K562 (cell line): ENCODE results near the gene RXRA. TPM values are rescaled to one million over a fixed set of nuclear protein-coding genes. Genes with fewer than 3 reads are reported as not detected.

Experiments
- ATAC-seq: fragments of 200-7000 bp; cut with Tn5 transposase; 3 replicates; pipeline ENCODE4 v1.9.1; 2020; ENCODE audit warnings: moderate library complexity
- BruUV-seq: library from RNA; stranded (reverse); fragments of 400-500 nt; replicated peaks from 2 replicates; lab custom pipeline; 2021; lab: Mats Ljungman, UMichigan
- CTCF ChIA-PET: fragments of 300-600 bp; formaldehyde crosslinking; extraction: SDS; loops from one replicate; lab custom pipeline; 2021; ENCODE audit warnings: low intra/inter-chr PET ratio; lab: Yijun Ruan, JAX
- POLR2A ChIA-PET: fragments of 300-600, 350-650 bp; sonication (Branson Sonifier 250); formaldehyde crosslinking; extraction: SDS; loops from one replicate; lab custom pipeline; 2021; ENCODE audit warnings: antibody characterized with exemption, inconsistent platforms; lab: Yijun Ruan, JAX
- DNase-seq, 4 experiments: peaks; one replicate each; pipeline versions ENCODE4 v3.0.0 to v3.0.0-alpha.2; 2011 to 2018; ENCODE audit warnings: low spot score in 3 of 4, mixed read lengths in 3 of 4; ENCODE audit errors: extremely low read depth in 1 of 4
- FAIRE-seq: peaks from 2 replicates; lab custom pipeline; 2011; peaks lifted over from hg19 to GRCh38; lab: Jason Lieb, UNC
- H2AFZ ChIP-seq: 2 replicates; pipeline ENCODE4 v1.6.0; 2011; ENCODE audit warnings: low read depth, low read length, control low read depth, inconsistent platforms
- H3K27ac ChIP-seq: fragments of 200-600 bp; 3 replicates; pipeline ENCODE4 v1.8.0; 2011; ENCODE audit warnings: low read depth, mild to moderate bottlenecking, control low read depth, inconsistent platforms, low read length, moderate library complexity, mixed read lengths; ENCODE audit errors: extremely low read depth
- H3K27me3 ChIP-seq, 2 experiments: fragments of 300-600 bp in 1 of 2; 2 replicates in 1 of 2; 3 replicates in 1 of 2; pipeline versions ENCODE4 v1.6.0 to v1.8.0; 2011; ENCODE audit warnings: inconsistent platforms in 2 of 2, low read length in 2 of 2, mild to moderate bottlenecking in 1 of 2, mixed read lengths in 1 of 2, moderate library complexity in 1 of 2; ENCODE audit not compliant: control insufficient read depth in 2 of 2, insufficient read depth in 2 of 2
- H3K36me3 ChIP-seq: fragments of 300-600 bp; 3 replicates; pipeline ENCODE4 v1.8.0; 2011; ENCODE audit warnings: mild to moderate bottlenecking, low read length, inconsistent platforms; ENCODE audit not compliant: control insufficient read depth, insufficient read depth
- H3K4me1 ChIP-seq, 2 experiments: fragments of 200-600 bp in 1 of 2; replicated peaks in 1 of 2; 2 replicates in 1 of 2; 3 replicates in 1 of 2; pipeline versions ENCODE4 v1.5.1 to v1.8.0; 2011; ENCODE audit warnings: inconsistent platforms in 2 of 2, low read length in 2 of 2, mild to moderate bottlenecking in 1 of 2, mixed read lengths in 1 of 2, moderate library complexity in 1 of 2; ENCODE audit not compliant: control insufficient read depth in 2 of 2, insufficient read depth in 2 of 2
- H3K4me2 ChIP-seq: 2 replicates; pipeline ENCODE4 v1.6.1; 2011; ENCODE audit warnings: low read length, control low read depth, inconsistent platforms, mixed read lengths; ENCODE audit not compliant: insufficient read depth
- H3K4me3 ChIP-seq: fragments of 200-600 bp; sonication (generic), shearing (Covaris generic); 2 replicates; pipeline ENCODE4 v1.5.1; 2016; ENCODE audit warnings: control low read depth, inconsistent platforms
- H3K79me2 ChIP-seq: fragments of 200-600 bp; 3 replicates; pipeline ENCODE4 v1.8.0; 2011; ENCODE audit warnings: low read length, inconsistent platforms; ENCODE audit not compliant: control insufficient read depth, insufficient read depth
- H3K9ac ChIP-seq, 2 experiments: 2 replicates each; pipeline versions ENCODE4 v1.6.0 to v1.6.1; 2011; ENCODE audit warnings: low read depth in 2 of 2, low read length in 2 of 2, control low read depth in 1 of 2, inconsistent platforms in 1 of 2, mild to moderate bottlenecking in 1 of 2, mixed read lengths in 1 of 2; ENCODE audit not compliant: insufficient read depth in 1 of 2
- H3K9me1 ChIP-seq: one replicate; pipeline ENCODE4 v1.6.0; 2011; ENCODE audit warnings: inconsistent platforms, mild to moderate bottlenecking, low read length, moderate library complexity; ENCODE audit not compliant: control insufficient read depth, insufficient read depth
- H3K9me3 ChIP-seq: replicated peaks from 2 replicates; pipeline ENCODE4 v1.5.1; 2011; ENCODE audit warnings: low read depth, low read length, inconsistent platforms; ENCODE audit not compliant: control insufficient read depth, insufficient read depth
- H4K20me1 ChIP-seq: replicated peaks from 2 replicates; pipeline ENCODE4 v1.6.1; 2011; ENCODE audit warnings: low read length, inconsistent platforms, mixed read lengths; ENCODE audit not compliant: control insufficient read depth, insufficient read depth
- BHLHE40 ChIP-seq: IDR thresholded peaks from 2 replicates; pipeline ENCODE4 v1.6.1; 2011; ENCODE audit warnings: low read length, improper control_type of control experiment
- ESRRA ChIP-seq: fragments of 450-650 bp; IDR thresholded peaks from 2 replicates; pipeline ENCODE4 v1.6.1; 2014; ENCODE audit warnings: low read depth, mild to moderate bottlenecking, moderate library complexity, borderline replicate concordance
- FOXA3 ChIP-seq, 2 experiments: fragments of 450-650 bp in 1 of 2; sonication (generic) in 1 of 2; formaldehyde crosslinking; IDR thresholded peaks in 1 of 2; conservative IDR thresholded peaks in 1 of 2; 2 replicates each; pipeline versions ENCODE4 v1.4.0 to v1.8.0; 2020 to 2022; ENCODE audit warnings: mild to moderate bottlenecking in 2 of 2, missing genetic modification reagents in 1 of 2
- FOXM1 ChIP-seq, 2 experiments: fragments of 450-650 bp in 1 of 2; sonication (generic) in 1 of 2; formaldehyde crosslinking in 1 of 2; IDR thresholded peaks; 2 replicates each; pipeline versions ENCODE4 v1.6.1 to v1.9.0; 2017 to 2022; ENCODE audit warnings: low read depth in 2 of 2, mild to moderate bottlenecking in 2 of 2, missing genetic modification reagents in 1 of 2, moderate library complexity in 1 of 2
- KDM1A ChIP-seq, 2 experiments: fragments of 450-650 bp; IDR thresholded peaks; 2 replicates each; pipeline ENCODE4 v1.6.1; 2016; ENCODE audit warnings: mild to moderate bottlenecking in 2 of 2
- MEF2A ChIP-seq: IDR thresholded peaks from 2 replicates; pipeline ENCODE4 v1.6.1; 2011; ENCODE audit warnings: low read depth, mild to moderate bottlenecking, low read length, moderate library complexity; ENCODE audit not compliant: control insufficient read depth
- U2AF1 ChIP-seq: fragments of 200-400 bp; formaldehyde crosslinking; optimal IDR thresholded peaks from 2 replicates; pipeline ENCODE3; 2017; ENCODE audit warnings: mild to moderate bottlenecking, low read depth, low read length, moderate library complexity
- WGBS: fragments of 100-300 bp; shearing (Covaris generic); methylation state at CpG from one replicate; pipeline ENCODE4 v1.1.6; 2016; ENCODE audit warnings: low coverage, mixed read lengths; ENCODE audit not compliant: insufficient coverage; ENCODE audit errors: missing lambda C conversion rate; 5-methylcytosine and 5-hydroxymethylcytosine counted together
- in situ Hi-C: fragments of 300-500 bp; cut with MboI; formaldehyde crosslinking; loops from 4 replicates; pipeline ENCODE4 v1.15.0; 2018; ENCODE audit warnings: inconsistent platforms, mixed read lengths
- intact Hi-C: fragments of 100-400 bp; cut with micrococcal nuclease; formaldehyde crosslinking; loops from 2 replicates; pipeline ENCODE4 v1.14.2; 2022
- polyA plus RNA-seq, 8 experiments: library from polyadenylated mRNA; depleted of rRNA in 4 of 8; stranded (reverse) in 5 of 8; unstranded in 3 of 8; fragments of >200 nt; fragmentation: Nextera tagmentation in 2 of 8; fragmentation: Illumina TruSeq in 1 of 8; extraction: Ambion mirVana in 2 of 8; extraction: Trizol in 1 of 8; gene quantifications; 2 replicates each; pipeline versions ENCODE4 v1.2.1 to v1.2.3, GENCODE V29; 2011 to 2014; ENCODE audit warnings: inconsistent platforms in 1 of 8, missing spikeins in 1 of 8
- total RNA-seq, 7 experiments: library from RNA; depleted of rRNA in 6 of 7; stranded (reverse); fragments of >200 nt in 6 of 7; fragmentation: Illumina TruSeq in 2 of 7; extraction: Trizol in 2 of 7; gene quantifications; 2 replicates each; pipeline versions ENCODE4 v1.2.1 to v1.2.3, GENCODE V29; 2011 to 2021; ENCODE audit warnings: low replicate concordance in 1 of 7
- TF ChIP-seq, protein P1 (sequence below), 3 experiments: fragments of 200-800 bp in 1 of 3; sonication (Bioruptor generic) in 1 of 3; sonication (generic) in 1 of 3; formaldehyde crosslinking in 1 of 3; IDR thresholded peaks; 2 replicates each; pipeline versions ENCODE4 v1.6.1 to v1.8.0; 2016 to 2022; ENCODE audit warnings: mild to moderate bottlenecking in 2 of 3, missing compliant biosample characterization in 2 of 3, missing genetic modification characterization in 2 of 3, missing genetic modification reagents in 1 of 3

The RXRA gene
- total and polyA plus RNA-seq, 9 of the 15 experiments (the other 6 are each of a cell fraction or from before 2014, with no cell fraction given) = 0.35 to 23.6 (median 4.6) TPM

- in situ Hi-C loops (no loop called here), intact Hi-C loops (no loop called here)
- Histone ChIP-seq H2AFZ (no peak overlapping the region), H4K20me1 (peaks cover 79% of the 10 kb centered on the region), H3K9me3 (no peaks in the 10 kb centered on the region), H3K79me2 (peaks cover 11% of the 10 kb centered on the region), H3K9me1 (no peaks in the 10 kb centered on the region), H3K9ac (peak overlapping the region in 1 of 2 experiments; percentile 43; a peak in 2 of 4 replicates), H3K36me3 (no peaks in the 10 kb centered on the region), H3K27me3 (no peaks in the 10 kb centered on the region), H3K4me3 (no peak overlapping the region), H3K27ac (no peak overlapping the region; the same call in 2 of the 3 replicates), H3K4me2 (no peak overlapping the region), H3K4me1 (peaks cover 5 to 92% of the 10 kb centered on the region in 2 experiments; a peak in 3 of 5 replicates)
- BruUV-seq = no TSS peak
- FAIRE-seq = peak; percentile 49
- peak; percentile 34 to 61 (median 49) for DNase-seq
- TF ChIP-seq MEF2A (no peak), KDM1A (IDR thresholded peaks at IDR 0.05) (peak in 1 of 2 experiments; percentile 38; a peak in 1 of 4 replicates), FOXA3 (CRISPR knock-in tag; conservative IDR thresholded peaks at IDR 0.05 in 1 of 2, IDR thresholded peaks at IDR 0.05 in 1 of 2) (no peak), BHLHE40 (peak; percentile 21; the same call in 1 of the 2 replicates), ESRRA (no peak), U2AF1 (no peak), FOXM1 (IDR thresholded peaks at IDR 0.05; ENCODE audit: low read depth) (no peak), FOXM1 (CRISPR knock-in tag; IDR thresholded peaks at IDR 0.05; ENCODE audit: low read depth) (no peak)
- TF ChIP-seq, protein P1, sequence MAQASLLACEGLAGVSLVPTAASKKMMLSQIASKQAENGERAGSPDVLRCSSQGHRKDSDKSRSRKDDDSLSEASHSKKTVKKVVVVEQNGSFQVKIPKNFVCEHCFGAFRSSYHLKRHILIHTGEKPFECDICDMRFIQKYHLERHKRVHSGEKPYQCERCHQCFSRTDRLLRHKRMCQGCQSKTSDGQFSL (CRISPR knock-in tag; IDR thresholded peaks at IDR 0.05) = 0 out of 2 replicates have a peak, but pooled peaks have one; percentile 70
- TF ChIP-seq, protein P1 (tag; IDR thresholded peaks at IDR 0.05) = peak in 1 of 2 experiments; percentile 21; a peak in 1 of 4 replicates
- WGBS = 36% methylated on average over 14 of the region's 19 CpGs
- CTCF ChIA-PET = no interaction called here
- ATAC-seq = peak; percentile 32
- POLR2A ChIA-PET = interaction anchor here (0.8 to 1.0 kb wide), 2 partner anchors 9 to 11 kb away, joined by 3 read pairs; no protein-coding TSS in a partner anchor
These were observed 43.4 kb downstream of the RXRA start for GRCh38 chr9:134369416-134370212.
